PFSK-1 (cell line): ENCODE results near the gene CRAT.

ENCODE experiments used
- POLR2AphosphoS5 ChIP-seq: IDR thresholded peaks from 2 replicates; pipeline ENCODE4 v1.6.1; 2012; ENCODE audit warnings: low read depth, mild to moderate bottlenecking, control low read depth, low read length, moderate library complexity
- SIN3A ChIP-seq: IDR thresholded peaks from 2 replicates; pipeline ENCODE4 v1.6.1; 2012; ENCODE audit warnings: mild to moderate bottlenecking, low read length, moderate library complexity, borderline replicate concordance; ENCODE audit not compliant: insufficient read depth
- TAF1 ChIP-seq: IDR thresholded peaks from 2 replicates; pipeline ENCODE4 v1.6.1; 2012; ENCODE audit warnings: low read length, control low read depth, borderline replicate concordance; ENCODE audit not compliant: insufficient read depth

DNA sequence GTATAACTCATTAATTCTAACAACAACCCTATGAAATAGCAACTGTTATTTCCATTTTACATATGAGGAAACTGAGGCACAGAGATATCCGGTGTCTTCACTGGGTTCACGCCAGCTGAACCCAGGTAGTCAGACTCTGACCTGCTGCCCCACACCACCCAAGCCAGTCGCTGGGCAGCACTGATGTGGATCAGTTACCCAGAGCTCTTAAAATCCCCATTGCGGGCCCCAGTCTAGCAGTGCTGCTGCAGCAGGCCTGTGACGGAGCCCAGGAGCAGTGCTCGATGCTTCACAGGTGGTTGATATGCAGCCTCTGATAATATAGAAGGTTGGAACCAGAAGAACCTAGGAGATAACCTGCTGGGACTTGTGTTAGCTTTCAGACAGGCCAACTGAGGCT is 24.9 kb upstream of the CRAT start:
- TF ChIP-seq POLR2AphosphoS5 (no peak), SIN3A (no peak), TAF1 (no peak)
